Colonic mucosa (tissue), 4 donors: Measurements from ENCODE around the gene FZR1. TPM values are rescaled to one million over a fixed set of nuclear protein-coding genes. Genes with fewer than 3 reads are reported as not detected.

Experiments used
- DNase-seq: peaks from one replicate; pipeline ENCODE4 v3.0.0-alpha.2; 2020
- H3K27ac ChIP-seq: fragments of 200-600 bp; one replicate; pipeline ENCODE4 v1.8.0; 2021
- H3K27me3 ChIP-seq: fragments of 200-600 bp; one replicate; pipeline ENCODE4 v1.8.0; 2021
- H3K36me3 ChIP-seq: fragments of 200-600 bp; one replicate; pipeline ENCODE4 v1.8.0; 2021
- H3K4me1 ChIP-seq: fragments of 200-600 bp; one replicate; pipeline ENCODE4 v1.8.0; 2021; ENCODE audit warnings: mild to moderate bottlenecking
- H3K4me3 ChIP-seq: fragments of 200-600 bp; one replicate; pipeline ENCODE4 v1.8.0; 2021
- H3K9ac ChIP-seq, 2 donors: one replicate each; pipeline ENCODE4 v1.7.0; 2013; ENCODE audit warnings: control low read depth in 2 of 2, low read depth in 2 of 2, low read length in 2 of 2
- H3K9me3 ChIP-seq: fragments of 200-600 bp; one replicate; pipeline ENCODE4 v1.8.0; 2021
- intact Hi-C: fragments of 100-400 bp; cut with DNase I; formaldehyde crosslinking; loops from one replicate; pipeline ENCODE4 v1.14.1; 2022
- total RNA-seq, 2 donors: library from RNA; stranded (reverse); fragmentation: NEBNext Ultra II Directional in 1 of 2; extraction: Animal tissue kit (Norgen Biotek cat#: 25700) in 1 of 2; gene quantifications; one replicate each; pipeline ENCODE4 v1.2.1, GENCODE V29; 2021
- TF ChIP-seq, protein P1 (sequence below): fragments of 200-600 bp; IDR thresholded peaks from one replicate; pipeline ENCODE4 v1.8.0; 2022; ENCODE audit warnings: antibody characterized with exemption, mild to moderate bottlenecking
- donor health status: healthy.
- donor health status: DM: no; HTN: no; CAD: no.
- donor health status: DM: no; HTN: no; CAD: no.

Gene FZR1
- total RNA-seq, 2 donors from 2014 or later = 45.8 to 62.5 TPM

DNA sequence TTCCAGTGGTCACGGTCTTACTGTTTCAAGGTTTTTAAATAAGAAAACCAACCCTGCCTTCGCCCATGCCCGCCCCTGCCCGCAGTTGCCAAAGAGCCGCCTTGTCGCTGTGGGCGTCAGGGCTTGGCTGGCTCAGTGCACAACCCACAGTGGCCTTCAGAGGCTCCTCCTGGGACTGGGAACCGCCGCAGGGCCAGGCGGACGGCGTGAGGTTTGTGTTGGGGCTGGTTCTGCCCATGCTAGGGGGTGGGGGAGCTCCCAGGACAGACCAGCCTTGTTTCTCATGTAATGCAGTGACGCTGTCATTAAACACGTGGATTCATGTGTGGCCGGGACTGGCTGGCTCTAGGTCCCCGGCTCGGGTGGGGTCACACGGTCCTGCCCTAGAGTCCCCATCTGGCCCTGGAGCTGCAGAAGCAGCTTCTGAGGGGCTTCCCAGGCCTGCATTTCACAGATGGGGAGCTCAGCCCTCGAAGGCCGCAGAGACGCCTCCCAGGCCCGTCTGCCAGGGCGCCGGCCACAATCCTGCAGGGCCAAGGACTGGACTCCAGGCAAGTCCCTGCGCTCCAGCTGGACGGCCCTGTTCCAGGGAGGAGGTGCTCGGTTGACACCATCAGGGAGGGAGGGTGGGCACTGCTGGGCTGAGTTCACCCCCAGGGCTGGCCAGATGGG lies 30.5 kb downstream of the FZR1 start:
- Histone ChIP-seq H3K27me3 (no peaks in the 10 kb centered on the region), H3K4me3 (no peak overlapping the region), H3K9ac (peak overlapping the region in 1 of 2 donors; percentile 12), H3K27ac (no peak overlapping the region), H3K4me1 (no peaks in the 10 kb centered on the region), H3K36me3 (peaks cover 21% of the 10 kb centered on the region), H3K9me3 (no peaks in the 10 kb centered on the region)
- intact Hi-C loops = no loop called here
- no peak for DNase-seq
- TF ChIP-seq, protein P1, sequence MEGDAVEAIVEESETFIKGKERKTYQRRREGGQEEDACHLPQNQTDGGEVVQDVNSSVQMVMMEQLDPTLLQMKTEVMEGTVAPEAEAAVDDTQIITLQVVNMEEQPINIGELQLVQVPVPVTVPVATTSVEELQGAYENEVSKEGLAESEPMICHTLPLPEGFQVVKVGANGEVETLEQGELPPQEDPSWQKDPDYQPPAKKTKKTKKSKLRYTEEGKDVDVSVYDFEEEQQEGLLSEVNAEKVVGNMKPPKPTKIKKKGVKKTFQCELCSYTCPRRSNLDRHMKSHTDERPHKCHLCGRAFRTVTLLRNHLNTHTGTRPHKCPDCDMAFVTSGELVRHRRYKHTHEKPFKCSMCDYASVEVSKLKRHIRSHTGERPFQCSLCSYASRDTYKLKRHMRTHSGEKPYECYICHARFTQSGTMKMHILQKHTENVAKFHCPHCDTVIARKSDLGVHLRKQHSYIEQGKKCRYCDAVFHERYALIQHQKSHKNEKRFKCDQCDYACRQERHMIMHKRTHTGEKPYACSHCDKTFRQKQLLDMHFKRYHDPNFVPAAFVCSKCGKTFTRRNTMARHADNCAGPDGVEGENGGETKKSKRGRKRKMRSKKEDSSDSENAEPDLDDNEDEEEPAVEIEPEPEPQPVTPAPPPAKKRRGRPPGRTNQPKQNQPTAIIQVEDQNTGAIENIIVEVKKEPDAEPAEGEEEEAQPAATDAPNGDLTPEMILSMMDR = no peak

DNA sequence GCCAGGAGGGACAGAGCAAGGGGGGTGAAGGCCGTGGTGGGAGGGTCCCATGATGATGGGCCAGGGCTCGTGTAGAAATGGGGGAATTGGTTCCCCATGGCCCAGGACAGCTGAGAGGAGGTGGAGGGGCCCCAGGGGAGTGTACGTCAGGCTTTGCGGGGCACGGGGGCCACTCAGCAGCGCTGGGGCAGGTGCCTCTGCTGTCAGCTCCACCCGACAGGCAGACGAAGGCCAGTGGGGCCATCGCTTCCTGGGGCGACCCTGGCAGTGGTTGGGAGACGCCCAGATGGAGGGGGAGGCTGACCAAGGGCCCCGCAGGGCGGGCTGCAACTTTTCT lies 31.0 kb downstream of the FZR1 start:
- no peaks in the 10 kb centered on the region for H3K9me3 ChIP-seq
- H3K4me1 ChIP-seq = no peaks in the 10 kb centered on the region
- no peak overlapping the region for H3K9ac ChIP-seq
- intact Hi-C loops = no loop called here
- no peak for DNase-seq
- H3K4me3 ChIP-seq = no peak overlapping the region
- TF ChIP-seq, protein P1 = no peak
- H3K27me3 ChIP-seq = no peaks in the 10 kb centered on the region
- H3K27ac ChIP-seq = no peak overlapping the region
- H3K36me3 ChIP-seq = peaks cover 17% of the 10 kb centered on the region

DNA sequence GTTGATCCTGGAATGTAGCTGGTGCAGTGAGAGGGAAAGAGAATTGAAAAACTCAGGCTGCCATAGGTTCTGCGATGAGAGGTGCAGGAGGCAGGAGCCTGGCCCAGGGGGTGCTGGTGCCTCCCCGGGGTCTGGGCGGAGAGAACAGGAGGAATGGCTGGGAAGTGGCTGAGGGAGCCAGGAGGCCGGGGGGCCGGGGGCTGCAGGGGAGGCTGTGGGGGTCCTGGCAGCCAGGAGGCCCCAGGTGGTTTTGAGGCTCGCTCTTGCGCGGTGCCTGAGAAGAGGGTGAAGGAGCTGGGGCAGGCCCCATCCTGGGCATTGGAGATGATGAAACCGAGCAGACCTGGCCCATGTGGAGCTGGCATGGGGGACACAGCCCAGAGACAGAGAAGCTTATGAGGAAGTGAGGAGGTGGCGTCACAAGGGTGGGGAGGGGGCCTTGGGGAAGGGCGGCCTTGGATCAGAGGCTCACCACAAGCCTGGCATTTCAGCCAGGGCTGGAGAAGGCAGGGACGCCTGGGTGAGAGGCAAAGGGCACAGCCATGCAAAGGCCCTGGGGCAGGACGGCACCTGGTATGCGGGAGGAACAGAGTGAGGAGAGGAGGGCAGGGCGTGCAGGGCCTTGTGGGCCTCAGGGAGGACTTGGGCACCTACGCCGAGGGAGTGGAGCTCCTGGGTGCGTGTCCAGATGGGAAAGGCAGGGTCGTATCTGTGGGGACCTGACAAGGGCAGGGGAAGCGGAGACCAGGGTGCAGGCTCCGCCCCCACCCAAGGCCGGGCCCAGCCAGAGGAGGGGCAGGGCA lies 31.5 kb downstream of the FZR1 start:
- no peak overlapping the region for H3K27ac ChIP-seq

DNA sequence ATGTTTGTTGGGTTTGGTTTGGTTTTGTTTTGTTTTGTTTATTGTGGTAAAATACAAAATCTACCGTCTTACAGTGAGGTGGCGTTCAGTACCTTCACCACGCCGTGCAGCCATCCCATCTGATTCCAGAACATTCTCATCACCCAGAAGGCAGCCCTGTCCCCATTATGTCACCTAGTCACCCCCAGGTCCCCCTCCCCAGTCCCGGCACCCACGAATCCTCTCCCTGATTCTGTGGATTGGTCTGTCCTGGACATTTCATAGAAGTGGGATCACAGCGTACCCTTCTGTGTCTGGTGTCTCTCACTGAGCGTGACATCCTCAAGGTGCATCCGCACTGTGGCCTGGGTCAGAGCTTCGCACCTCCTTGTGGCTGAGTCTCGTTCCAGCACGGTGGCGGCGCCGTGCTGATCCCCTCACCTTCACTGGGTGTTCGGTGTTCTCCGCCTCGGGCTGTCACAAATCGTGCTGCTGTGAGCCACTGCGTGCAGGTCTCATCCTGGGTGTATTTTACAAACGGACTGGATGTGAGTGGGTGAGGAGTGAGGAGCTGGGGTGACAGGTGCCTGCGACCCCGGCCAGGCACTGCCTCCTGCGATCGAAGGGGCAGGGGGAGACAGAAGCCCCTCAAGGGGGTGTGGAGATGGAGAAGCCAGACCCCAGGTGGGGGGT lies 32.3 kb downstream of the FZR1 start:
- no peak for DNase-seq
- peaks cover 9% of the 10 kb centered on the region for H3K36me3 ChIP-seq

More for the DNA sequence above, 31.5 kb downstream of the FZR1 start:
- Histone ChIP-seq H3K4me1 (no peaks in the 10 kb centered on the region), H3K4me3 (no peak overlapping the region), H3K9ac (no peak overlapping the region), H3K27me3 (no peaks in the 10 kb centered on the region), H3K9me3 (no peaks in the 10 kb centered on the region), H3K36me3 (peaks cover 12% of the 10 kb centered on the region)
- intact Hi-C loops = no loop called here
- DNase-seq = no peak
- TF ChIP-seq, protein P1 = no peak

More for the DNA sequence above, 32.3 kb downstream of the FZR1 start:
- Histone ChIP-seq H3K4me1 (no peaks in the 10 kb centered on the region), H3K9me3 (no peaks in the 10 kb centered on the region), H3K27me3 (no peaks in the 10 kb centered on the region), H3K9ac (no peak overlapping the region), H3K4me3 (no peak overlapping the region), H3K27ac (no peak overlapping the region)
- TF ChIP-seq, protein P1 = no peak
- intact Hi-C loops = no loop called here
